Measurements from ENCODE around the gene CD5L. TPM values are rescaled to one million over a fixed set of nuclear protein-coding genes. Genes with fewer than 3 reads are reported as not detected.

CD5L gene
- total RNA-seq, 3 donors from 2014 or later, result not detected

- H3K4me3 ChIP-seq, result no peak overlapping the region
- DNase-seq (ENCODE audit: low spot score in 2 of 2), result no peak
- TF ChIP-seq POLR2AphosphoS5 (IDR thresholded peaks at IDR 0.05) (no peak), POLR2A (IDR thresholded peaks at IDR 0.05) (no peak), CTCF (IDR thresholded peaks at IDR 0.05) (no peak)
- no peak overlapping the region for H3K27ac ChIP-seq
- H3K9me3 ChIP-seq, result no peaks in the 10 kb centered on the region
- intact Hi-C loops (cut with DNase I; ENCODE audit: low total_unique reads), result no loop called here
- H3K4me1 ChIP-seq, result no peaks in the 10 kb centered on the region
- no peaks in the 10 kb centered on the region for H3K36me3 ChIP-seq
- peaks cover 0 to 5% of the 10 kb centered on the region in 2 donors for H3K27me3 ChIP-seq
These were observed 9.5 kb downstream of the CD5L start for GRCh38 chr1:157831968-157832626.

GRCh38 chr1:157830887-157831286 is 10.7 kb downstream of the CD5L start:
- no peak for DNase-seq (ENCODE audit: low spot score in 2 of 2)
- H3K27me3 ChIP-seq, result peaks cover 0 to 3% of the 10 kb centered on the region in 2 donors
- no peak overlapping the region for H3K4me3 ChIP-seq
- H3K36me3 ChIP-seq, result no peaks in the 10 kb centered on the region
- H3K9me3 ChIP-seq, result no peaks in the 10 kb centered on the region
- intact Hi-C loops (cut with DNase I; ENCODE audit: low total_unique reads), result no loop called here
- TF ChIP-seq CTCF (IDR thresholded peaks at IDR 0.05) (no peak), POLR2A (IDR thresholded peaks at IDR 0.05) (no peak), POLR2AphosphoS5 (IDR thresholded peaks at IDR 0.05) (no peak)
- no peaks in the 10 kb centered on the region for H3K4me1 ChIP-seq
- no peak overlapping the region for H3K27ac ChIP-seq

GRCh38 chr1:157829711-157830110 is 11.9 kb downstream of the CD5L start:
- Histone ChIP-seq H3K27ac (no peak overlapping the region), H3K27me3 (no peaks in the 10 kb centered on the region), H3K4me1 (no peaks in the 10 kb centered on the region), H3K36me3 (no peaks in the 10 kb centered on the region), H3K4me3 (no peak overlapping the region), H3K9me3 (no peaks in the 10 kb centered on the region)
- TF ChIP-seq CTCF (IDR thresholded peaks at IDR 0.05) (no peak), POLR2A (IDR thresholded peaks at IDR 0.05) (no peak), POLR2AphosphoS5 (IDR thresholded peaks at IDR 0.05) (no peak)
- intact Hi-C loops (cut with DNase I; ENCODE audit: low total_unique reads), result no loop called here
- no peak for DNase-seq (ENCODE audit: low spot score in 2 of 2)

- no peaks in the 10 kb centered on the region for H3K27me3 ChIP-seq
- TF ChIP-seq POLR2A (IDR thresholded peaks at IDR 0.05) (no peak), CTCF (IDR thresholded peaks at IDR 0.05) (no peak), POLR2AphosphoS5 (IDR thresholded peaks at IDR 0.05) (no peak)
- no peaks in the 10 kb centered on the region for H3K36me3 ChIP-seq
- no peak overlapping the region for H3K27ac ChIP-seq
- DNase-seq (ENCODE audit: low spot score in 2 of 2), result no peak
- no peaks in the 10 kb centered on the region for H3K9me3 ChIP-seq
- intact Hi-C loops (cut with DNase I; ENCODE audit: low total_unique reads), result no loop called here
- H3K4me1 ChIP-seq, result no peaks in the 10 kb centered on the region
- H3K4me3 ChIP-seq, result no peak overlapping the region
These were observed 12.4 kb downstream of the CD5L start for GRCh38 chr1:157829210-157829609.

- Histone ChIP-seq H3K36me3 (no peaks in the 10 kb centered on the region), H3K27me3 (no peaks in the 10 kb centered on the region), H3K9me3 (no peaks in the 10 kb centered on the region), H3K4me3 (no peak overlapping the region), H3K4me1 (no peaks in the 10 kb centered on the region), H3K27ac (no peak overlapping the region)
- no peak for DNase-seq (ENCODE audit: low spot score in 2 of 2)
- TF ChIP-seq CTCF (IDR thresholded peaks at IDR 0.05), result no peak
- TF ChIP-seq POLR2AphosphoS5 (IDR thresholded peaks at IDR 0.05), result no peak
- no peak for TF ChIP-seq POLR2A (IDR thresholded peaks at IDR 0.05)
- intact Hi-C loops (cut with DNase I; ENCODE audit: low total_unique reads), result no loop called here
These were observed 21.3 kb downstream of the CD5L start for GRCh38 chr1:157820299-157820698.

Data from breast epithelium (tissue), 4 donors.